OCI-LY1 (cell line): ENCODE data around the gene UNC93A.
"Not testable (repeated sequence)": the region's sequence is repeated elsewhere in the genome, so short reads cannot be mapped to it uniquely, and the experiment has no call there.

Source experiments
- EZH2 ChIP-seq: fragments of 200-600 bp; sonication (generic), shearing (Covaris generic); IDR thresholded peaks from 2 replicates; pipeline ENCODE4 v1.8.0; 2017; ENCODE audit warnings: borderline replicate concordance, mixed run types, mild to moderate bottlenecking, antibody characterized with exemption, low read length, moderate library complexity, mixed read lengths
- TF ChIP-seq, protein P1 (sequence below): fragments of 200-600 bp; sonication (generic), shearing (Covaris generic); IDR thresholded peaks from 2 replicates; pipeline ENCODE4 v1.5.1; 2017; ENCODE audit warnings: mild to moderate bottlenecking, antibody characterized with exemption, low read length, moderate library complexity, mixed read lengths

DNA sequence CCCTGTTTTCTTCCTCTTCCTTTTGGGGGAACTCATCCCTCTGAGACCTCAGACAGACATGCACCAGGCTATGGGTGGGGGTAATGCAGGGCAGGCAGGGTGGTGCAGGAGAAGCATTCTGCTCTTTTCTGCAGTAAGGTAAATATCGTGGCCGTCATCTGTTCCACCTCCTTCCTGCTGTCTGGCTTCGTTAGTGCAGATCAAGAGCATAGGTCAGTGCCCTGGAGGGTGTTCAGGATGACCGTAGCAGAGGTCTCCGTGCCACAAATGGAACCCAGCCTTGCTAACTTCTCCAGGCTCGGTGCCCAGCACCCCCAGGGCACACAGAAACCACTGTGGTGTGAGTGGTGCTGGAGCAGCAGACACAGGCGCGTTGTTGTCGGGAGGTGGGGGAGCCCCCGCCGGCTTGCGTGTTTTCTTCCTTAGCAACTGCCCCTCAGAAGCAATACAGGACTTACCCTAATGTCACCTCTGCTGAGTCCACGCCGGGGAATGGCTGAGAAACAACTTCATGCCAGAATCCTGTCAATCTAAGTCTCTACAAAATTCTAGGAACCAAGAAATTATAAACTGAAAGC is 42.1 kb upstream of the UNC93A start:
- TF ChIP-seq, protein P1, sequence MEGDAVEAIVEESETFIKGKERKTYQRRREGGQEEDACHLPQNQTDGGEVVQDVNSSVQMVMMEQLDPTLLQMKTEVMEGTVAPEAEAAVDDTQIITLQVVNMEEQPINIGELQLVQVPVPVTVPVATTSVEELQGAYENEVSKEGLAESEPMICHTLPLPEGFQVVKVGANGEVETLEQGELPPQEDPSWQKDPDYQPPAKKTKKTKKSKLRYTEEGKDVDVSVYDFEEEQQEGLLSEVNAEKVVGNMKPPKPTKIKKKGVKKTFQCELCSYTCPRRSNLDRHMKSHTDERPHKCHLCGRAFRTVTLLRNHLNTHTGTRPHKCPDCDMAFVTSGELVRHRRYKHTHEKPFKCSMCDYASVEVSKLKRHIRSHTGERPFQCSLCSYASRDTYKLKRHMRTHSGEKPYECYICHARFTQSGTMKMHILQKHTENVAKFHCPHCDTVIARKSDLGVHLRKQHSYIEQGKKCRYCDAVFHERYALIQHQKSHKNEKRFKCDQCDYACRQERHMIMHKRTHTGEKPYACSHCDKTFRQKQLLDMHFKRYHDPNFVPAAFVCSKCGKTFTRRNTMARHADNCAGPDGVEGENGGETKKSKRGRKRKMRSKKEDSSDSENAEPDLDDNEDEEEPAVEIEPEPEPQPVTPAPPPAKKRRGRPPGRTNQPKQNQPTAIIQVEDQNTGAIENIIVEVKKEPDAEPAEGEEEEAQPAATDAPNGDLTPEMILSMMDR = not testable (repeated sequence)
- TF ChIP-seq EZH2 = not testable (repeated sequence)
